Stimulated activated CD4-positive, alpha-beta T cell treated with anti-CD3 and anti-CD28 coated beads, Interleukin-15, amount 100 ng/mL, for 1 hour (primary cell): ENCODE measurements around the gene EZR.

ENCODE experiments used
- DNase-seq, 2 donors: peaks; one replicate each; pipeline ENCODE4 v3.0.0-alpha.2; 2020; ENCODE audit warnings: low read depth in 1 of 2, low spot score in 1 of 2

Gene EZR

GRCh38 chr6:158763434-158764182 is 55.6 kb downstream of the EZR start:
- DNase-seq, result no peak

- no peak for DNase-seq
Measured at GRCh38 chr6:158762787-158763433, 56.3 kb downstream of the EZR start.

- no peak for DNase-seq
Measured at GRCh38 chr6:158761746-158762145, 57.4 kb downstream of the EZR start.

GRCh38 chr6:158760618-158761250 is 58.4 kb downstream of the EZR start:
- DNase-seq, result no peak

GRCh38 chr6:158759966-158760617 is 59.1 kb downstream of the EZR start:
- DNase-seq, result no peak

GRCh38 chr6:158758941-158759479 is 60.2 kb downstream of the EZR start:
- DNase-seq, result no peak

- no peak for DNase-seq
Measured at GRCh38 chr6:158758451-158758860, 60.7 kb downstream of the EZR start.

GRCh38 chr6:158757753-158758090 is 61.4 kb downstream of the EZR start:
- DNase-seq, result no peak

- no peak for DNase-seq
Measured at GRCh38 chr6:158756977-158757752, 62.0 kb downstream of the EZR start.

- no peak for DNase-seq
Measured at GRCh38 chr6:158756126-158756525, 63.0 kb downstream of the EZR start.

GRCh38 chr6:158755636-158756035 is 63.5 kb downstream of the EZR start:
- no peak for DNase-seq

- no peak for DNase-seq
Measured at GRCh38 chr6:158754738-158755137, 64.4 kb downstream of the EZR start.

GRCh38 chr6:158753811-158754210 is 65.4 kb downstream of the EZR start:
- no peak for DNase-seq

- DNase-seq, result no peak
Measured at GRCh38 chr6:158752613-158753012, 66.6 kb downstream of the EZR start.

GRCh38 chr6:158751921-158752320 is 67.2 kb downstream of the EZR start:
- DNase-seq, result no peak

GRCh38 chr6:158751224-158751623 is 67.9 kb downstream of the EZR start:
- DNase-seq, result no peak

- no peak for DNase-seq
Measured at GRCh38 chr6:158744986-158745430, 74.2 kb downstream of the EZR start.

- DNase-seq, result no peak
Measured at GRCh38 chr6:158743033-158743651, 76.0 kb downstream of the EZR start.

GRCh38 chr6:158739673-158740072 is 79.5 kb downstream of the EZR start:
- DNase-seq, result no peak
